PC-3 (cell line): ENCODE measurements around the gene KCNH4.

Source experiments
- EZH2 ChIP-seq: fragments of 300-600 bp; sonication (generic); IDR thresholded peaks from one replicate; pipeline ENCODE4 v1.6.1; 2017; ENCODE audit warnings: antibody characterized with exemption, mild to moderate bottlenecking, low read length; ENCODE audit not compliant: unreplicated experiment
- EZH2phosphoT487 ChIP-seq: fragments of 300-600 bp; sonication (generic); IDR thresholded peaks from 2 replicates; pipeline ENCODE4 v1.6.1; 2018; ENCODE audit warnings: mild to moderate bottlenecking, antibody characterized with exemption, low read length, borderline replicate concordance
- TF ChIP-seq, protein P1 (sequence below): fragments of 300-600 bp; sonication (generic); conservative IDR thresholded peaks from 2 replicates; pipeline ENCODE4 v1.5.1; 2017; ENCODE audit warnings: antibody characterized with exemption, low read depth, mild to moderate bottlenecking, low read length

DNA sequence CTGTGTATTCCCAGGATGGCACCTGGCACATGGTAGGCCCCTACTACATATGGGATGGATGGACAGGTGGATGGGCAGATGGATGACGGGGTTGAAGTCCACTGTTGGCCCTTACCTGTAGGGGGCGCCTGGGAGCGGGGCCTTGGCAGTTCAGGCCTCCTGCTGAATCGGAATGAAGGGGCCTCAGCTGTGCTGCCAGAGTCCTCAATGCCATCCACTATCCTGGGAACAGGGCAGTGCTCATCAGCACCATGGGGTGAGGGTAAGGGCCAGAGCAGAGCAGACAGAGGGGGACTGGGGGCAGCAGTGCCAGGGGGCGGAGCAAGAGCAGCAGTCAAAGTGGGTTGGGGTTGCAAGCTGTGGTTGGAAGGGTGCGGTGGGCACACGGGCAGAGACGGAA lies 17.8 kb downstream of the KCNH4 start:
- TF ChIP-seq, protein P1, sequence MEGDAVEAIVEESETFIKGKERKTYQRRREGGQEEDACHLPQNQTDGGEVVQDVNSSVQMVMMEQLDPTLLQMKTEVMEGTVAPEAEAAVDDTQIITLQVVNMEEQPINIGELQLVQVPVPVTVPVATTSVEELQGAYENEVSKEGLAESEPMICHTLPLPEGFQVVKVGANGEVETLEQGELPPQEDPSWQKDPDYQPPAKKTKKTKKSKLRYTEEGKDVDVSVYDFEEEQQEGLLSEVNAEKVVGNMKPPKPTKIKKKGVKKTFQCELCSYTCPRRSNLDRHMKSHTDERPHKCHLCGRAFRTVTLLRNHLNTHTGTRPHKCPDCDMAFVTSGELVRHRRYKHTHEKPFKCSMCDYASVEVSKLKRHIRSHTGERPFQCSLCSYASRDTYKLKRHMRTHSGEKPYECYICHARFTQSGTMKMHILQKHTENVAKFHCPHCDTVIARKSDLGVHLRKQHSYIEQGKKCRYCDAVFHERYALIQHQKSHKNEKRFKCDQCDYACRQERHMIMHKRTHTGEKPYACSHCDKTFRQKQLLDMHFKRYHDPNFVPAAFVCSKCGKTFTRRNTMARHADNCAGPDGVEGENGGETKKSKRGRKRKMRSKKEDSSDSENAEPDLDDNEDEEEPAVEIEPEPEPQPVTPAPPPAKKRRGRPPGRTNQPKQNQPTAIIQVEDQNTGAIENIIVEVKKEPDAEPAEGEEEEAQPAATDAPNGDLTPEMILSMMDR: no peak
- TF ChIP-seq EZH2 (no peak), EZH2phosphoT487 (no peak)
